ENCODE results near the gene OR2AJ1.

OR2AJ1 gene

GRCh38 chr1:247962911-247963588, 38.4 kb downstream of the OR2AJ1 start:
- no peak for FAIRE-seq

GRCh38 chr1:247964933-247965332, 40.2 kb downstream of the OR2AJ1 start, which contains the start of gene OR2AK2:
TSS of gene OR2AK2 (plus strand) at chr1:247965233. CDS start at chr1:247965377, 144 bp downstream.
- FAIRE-seq: no peak

- no peak for FAIRE-seq
These were observed 42.0 kb downstream of the OR2AJ1 start for GRCh38 chr1:247966532-247967204.

Data from endometrium (tissue), 2 donors.